ENCODE results near the gene IL25.
"Not testable (repeated sequence)": the region's sequence is repeated elsewhere in the genome, so short reads cannot be mapped to it uniquely, and the experiment has no call there.

Gene IL25

GRCh38 chr14:23414906-23415820 is 42.6 kb downstream of the IL25 start:
- TF ChIP-seq CTCF (IDR thresholded peaks at IDR 0.05; ENCODE audit: low read length) = no peak
- TF ChIP-seq EZH2 (IDR thresholded peaks at IDR 0.05; ENCODE audit: borderline replicate concordance, low read length) = no peak
- H3K4me1 ChIP-seq (ENCODE audit: insufficient read depth, low read length, severe bottlenecking) = no peaks in the 10 kb centered on the region
- H3K9me2 ChIP-seq (ENCODE audit: low read depth, low read length) = no peaks in the 10 kb centered on the region
- H3K79me2 ChIP-seq (ENCODE audit: insufficient read depth, low read length) = no peaks in the 10 kb centered on the region
- no peak overlapping the region for H3K27ac ChIP-seq (ENCODE audit: low read depth, low read length, poor library complexity, severe bottlenecking)
- peaks cover 3% of the 10 kb centered on the region; the same call in 1 of the 2 replicates for H3K27me3 ChIP-seq (ENCODE audit: insufficient read depth, low read length)
- no peak overlapping the region for H3K9ac ChIP-seq (ENCODE audit: low read length)
- H3K9me3 ChIP-seq (ENCODE audit: low read length) = no peaks in the 10 kb centered on the region
- no peaks in the 10 kb centered on the region for H3F3A ChIP-seq (ENCODE audit: insufficient read depth, low read length)
- no peak overlapping the region for H3K4me2 ChIP-seq (ENCODE audit: low read length)
- H4K20me1 ChIP-seq (ENCODE audit: insufficient read depth, low read length) = no peaks in the 10 kb centered on the region
- no peaks in the 10 kb centered on the region for H3K36me3 ChIP-seq (ENCODE audit: insufficient read depth, low read length)
- no peak overlapping the region for H3K4me3 ChIP-seq (ENCODE audit: low read depth, low read length, poor library complexity, severe bottlenecking)
- no peak overlapping the region for H2AFZ ChIP-seq (ENCODE audit: low read length)

- no peaks in the 10 kb centered on the region for H3K4me1 ChIP-seq (ENCODE audit: insufficient read depth, low read length, severe bottlenecking)
- no peak overlapping the region for H3K4me3 ChIP-seq (ENCODE audit: low read depth, low read length, poor library complexity, severe bottlenecking)
- H3F3A ChIP-seq (ENCODE audit: insufficient read depth, low read length) = no peaks in the 10 kb centered on the region
- no peak overlapping the region for H3K4me2 ChIP-seq (ENCODE audit: low read length)
- no peaks in the 10 kb centered on the region for H3K79me2 ChIP-seq (ENCODE audit: insufficient read depth, low read length)
- TF ChIP-seq CTCF (IDR thresholded peaks at IDR 0.05; ENCODE audit: low read length) (no peak), EZH2 (IDR thresholded peaks at IDR 0.05; ENCODE audit: borderline replicate concordance, low read length) (no peak)
- H3K9me3 ChIP-seq (ENCODE audit: low read length) = no peaks in the 10 kb centered on the region
- H3K9ac ChIP-seq (ENCODE audit: low read length) = no peak overlapping the region
- peaks cover 3% of the 10 kb centered on the region; the same call in 1 of the 2 replicates for H3K27me3 ChIP-seq (ENCODE audit: insufficient read depth, low read length)
- no peaks in the 10 kb centered on the region for H4K20me1 ChIP-seq (ENCODE audit: insufficient read depth, low read length)
- no peak overlapping the region for H3K27ac ChIP-seq (ENCODE audit: low read depth, low read length, poor library complexity, severe bottlenecking)
- no peaks in the 10 kb centered on the region for H3K9me2 ChIP-seq (ENCODE audit: low read depth, low read length)
- no peak overlapping the region for H2AFZ ChIP-seq (ENCODE audit: low read length)
- H3K36me3 ChIP-seq (ENCODE audit: insufficient read depth, low read length) = no peaks in the 10 kb centered on the region
Measured at GRCh38 chr14:23415821-23416778, 43.5 kb downstream of the IL25 start.

GRCh38 chr14:23416801-23417200 is 44.2 kb downstream of the IL25 start:
- no peaks in the 10 kb centered on the region for H3K79me2 ChIP-seq (ENCODE audit: insufficient read depth, low read length)
- H2AFZ ChIP-seq (ENCODE audit: low read length) = no peak overlapping the region
- no peak overlapping the region for H3K9ac ChIP-seq (ENCODE audit: low read length)
- H3K4me2 ChIP-seq (ENCODE audit: low read length) = no peak overlapping the region
- H3K4me3 ChIP-seq (ENCODE audit: low read depth, low read length, poor library complexity, severe bottlenecking) = no peak overlapping the region
- H3K36me3 ChIP-seq (ENCODE audit: insufficient read depth, low read length) = no peaks in the 10 kb centered on the region
- no peak overlapping the region for H3K27ac ChIP-seq (ENCODE audit: low read depth, low read length, poor library complexity, severe bottlenecking)
- no peaks in the 10 kb centered on the region for H4K20me1 ChIP-seq (ENCODE audit: insufficient read depth, low read length)
- H3F3A ChIP-seq (ENCODE audit: insufficient read depth, low read length) = no peaks in the 10 kb centered on the region
- H3K9me2 ChIP-seq (ENCODE audit: low read depth, low read length) = no peaks in the 10 kb centered on the region
- no peaks in the 10 kb centered on the region for H3K4me1 ChIP-seq (ENCODE audit: insufficient read depth, low read length, severe bottlenecking)
- TF ChIP-seq EZH2 (IDR thresholded peaks at IDR 0.05; ENCODE audit: borderline replicate concordance, low read length) = no peak
- TF ChIP-seq CTCF (IDR thresholded peaks at IDR 0.05; ENCODE audit: low read length) = no peak
- no peaks in the 10 kb centered on the region for H3K9me3 ChIP-seq (ENCODE audit: low read length)
- H3K27me3 ChIP-seq (ENCODE audit: insufficient read depth, low read length) = peaks cover 2% of the 10 kb centered on the region; the same call in 1 of the 2 replicates

- H3K27me3 ChIP-seq (ENCODE audit: insufficient read depth, low read length); H3K27ac ChIP-seq (ENCODE audit: low read depth, low read length, poor library complexity, severe bottlenecking); H3K9ac ChIP-seq (ENCODE audit: low read length); H3F3A ChIP-seq (ENCODE audit: insufficient read depth, low read length); H3K9me3 ChIP-seq (ENCODE audit: low read length); H4K20me1 ChIP-seq (ENCODE audit: insufficient read depth, low read length); H3K9me2 ChIP-seq (ENCODE audit: low read depth, low read length); H3K4me3 ChIP-seq (ENCODE audit: low read depth, low read length, poor library complexity, severe bottlenecking); H3K36me3 ChIP-seq (ENCODE audit: insufficient read depth, low read length); H2AFZ ChIP-seq (ENCODE audit: low read length); H3K4me2 ChIP-seq (ENCODE audit: low read length); H3K4me1 ChIP-seq (ENCODE audit: insufficient read depth, low read length, severe bottlenecking); H3K79me2 ChIP-seq (ENCODE audit: insufficient read depth, low read length): not testable (repeated sequence)
Measured at GRCh38 chr14:23417269-23417668, 44.7 kb downstream of the IL25 start.

Data from OCI-LY1 (cell line).